Cardiac muscle cell (in vitro differentiated cells and primary cell): ENCODE measurements around the gene SEMA5B. TPM values are rescaled to one million over a fixed set of nuclear protein-coding genes. Genes with fewer than 3 reads are reported as not detected.

Source experiments
- DNase-seq, 2 donors: peaks; one replicate each; pipeline versions ENCODE4 v3.0.0 to v3.0.0-alpha.2; 2010 to 2017; ENCODE audit warnings: low read depth in 1 of 2, low spot score in 1 of 2
- H3K27ac ChIP-seq: fragments of 200-600 bp; sonication (generic); 2 replicates; pipeline ENCODE4 v1.5.1; 2016
- H3K27me3 ChIP-seq: fragments of 200-600 bp; sonication (generic); 2 replicates; pipeline ENCODE4 v1.6.0; 2016; ENCODE audit warnings: control low read depth
- H3K36me3 ChIP-seq: fragments of 200-600 bp; sonication (generic); 2 replicates; pipeline ENCODE4 v1.5.1; 2016; ENCODE audit warnings: control low read depth
- H3K4me1 ChIP-seq: fragments of 200-600 bp; sonication (generic); 2 replicates; pipeline ENCODE4 v1.8.1; 2017; ENCODE audit warnings: low read depth, mild to moderate bottlenecking, mixed run types
- H3K4me3 ChIP-seq: fragments of 200-600 bp; sonication (generic); 2 replicates; pipeline ENCODE4 v1.5.1; 2016; ENCODE audit warnings: mild to moderate bottlenecking
- H3K9me3 ChIP-seq: fragments of 200-600 bp; sonication (generic); 2 replicates; pipeline ENCODE4 v1.5.1; 2017; ENCODE audit warnings: low read depth, mild to moderate bottlenecking, control low read depth
- polyA plus RNA-seq: library from polyadenylated mRNA; unstranded; fragments of >200 nt; fragmentation: Nextera tagmentation; extraction: Ambion mirVana; gene quantifications from 2 replicates; pipeline ENCODE4 v1.2.1, GENCODE V29; 2016
- total RNA-seq: library from RNA; depleted of rRNA; stranded (reverse); fragments of >200 nt; gene quantifications from 2 replicates; pipeline ENCODE4 v1.2.3, GENCODE V29; 2016
- TF ChIP-seq, protein P1 (sequence below): IDR thresholded peaks from 2 replicates; pipeline ENCODE4 v1.5.1; 2012; ENCODE audit warnings: low read depth, mild to moderate bottlenecking, low read length

The SEMA5B gene
- total and polyA plus RNA-seq, 2 experiments from 2014 or later, result 2.3 to 4.4 TPM

DNA sequence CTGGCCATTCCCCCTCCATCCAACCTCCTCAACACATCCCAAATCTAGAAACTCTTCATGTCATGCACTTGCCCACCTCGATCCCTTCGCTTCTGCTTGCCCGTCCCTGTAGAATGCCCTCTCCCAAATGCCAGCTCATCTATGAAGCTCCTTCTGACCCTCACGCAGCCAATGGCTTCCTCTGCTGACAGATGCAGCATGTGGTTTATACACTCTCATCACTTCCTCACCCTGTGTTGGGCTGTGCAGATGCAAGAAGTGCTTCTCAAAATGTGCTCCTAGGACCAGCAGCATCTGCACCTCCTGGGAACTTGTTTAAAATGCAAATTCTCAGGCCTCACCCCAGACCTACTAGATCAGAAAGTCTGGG lies 51.7 kb downstream of the SEMA5B start:
- H3K27ac ChIP-seq, result no peak overlapping the region
- no peak overlapping the region for H3K4me3 ChIP-seq
- H3K4me1 ChIP-seq, result peaks cover 24% of the 10 kb centered on the region
- no peaks in the 10 kb centered on the region for H3K27me3 ChIP-seq
- DNase-seq, result no peak
- no peaks in the 10 kb centered on the region for H3K9me3 ChIP-seq
- no peaks in the 10 kb centered on the region for H3K36me3 ChIP-seq
- TF ChIP-seq, protein P1, sequence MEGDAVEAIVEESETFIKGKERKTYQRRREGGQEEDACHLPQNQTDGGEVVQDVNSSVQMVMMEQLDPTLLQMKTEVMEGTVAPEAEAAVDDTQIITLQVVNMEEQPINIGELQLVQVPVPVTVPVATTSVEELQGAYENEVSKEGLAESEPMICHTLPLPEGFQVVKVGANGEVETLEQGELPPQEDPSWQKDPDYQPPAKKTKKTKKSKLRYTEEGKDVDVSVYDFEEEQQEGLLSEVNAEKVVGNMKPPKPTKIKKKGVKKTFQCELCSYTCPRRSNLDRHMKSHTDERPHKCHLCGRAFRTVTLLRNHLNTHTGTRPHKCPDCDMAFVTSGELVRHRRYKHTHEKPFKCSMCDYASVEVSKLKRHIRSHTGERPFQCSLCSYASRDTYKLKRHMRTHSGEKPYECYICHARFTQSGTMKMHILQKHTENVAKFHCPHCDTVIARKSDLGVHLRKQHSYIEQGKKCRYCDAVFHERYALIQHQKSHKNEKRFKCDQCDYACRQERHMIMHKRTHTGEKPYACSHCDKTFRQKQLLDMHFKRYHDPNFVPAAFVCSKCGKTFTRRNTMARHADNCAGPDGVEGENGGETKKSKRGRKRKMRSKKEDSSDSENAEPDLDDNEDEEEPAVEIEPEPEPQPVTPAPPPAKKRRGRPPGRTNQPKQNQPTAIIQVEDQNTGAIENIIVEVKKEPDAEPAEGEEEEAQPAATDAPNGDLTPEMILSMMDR, result no peak

DNA sequence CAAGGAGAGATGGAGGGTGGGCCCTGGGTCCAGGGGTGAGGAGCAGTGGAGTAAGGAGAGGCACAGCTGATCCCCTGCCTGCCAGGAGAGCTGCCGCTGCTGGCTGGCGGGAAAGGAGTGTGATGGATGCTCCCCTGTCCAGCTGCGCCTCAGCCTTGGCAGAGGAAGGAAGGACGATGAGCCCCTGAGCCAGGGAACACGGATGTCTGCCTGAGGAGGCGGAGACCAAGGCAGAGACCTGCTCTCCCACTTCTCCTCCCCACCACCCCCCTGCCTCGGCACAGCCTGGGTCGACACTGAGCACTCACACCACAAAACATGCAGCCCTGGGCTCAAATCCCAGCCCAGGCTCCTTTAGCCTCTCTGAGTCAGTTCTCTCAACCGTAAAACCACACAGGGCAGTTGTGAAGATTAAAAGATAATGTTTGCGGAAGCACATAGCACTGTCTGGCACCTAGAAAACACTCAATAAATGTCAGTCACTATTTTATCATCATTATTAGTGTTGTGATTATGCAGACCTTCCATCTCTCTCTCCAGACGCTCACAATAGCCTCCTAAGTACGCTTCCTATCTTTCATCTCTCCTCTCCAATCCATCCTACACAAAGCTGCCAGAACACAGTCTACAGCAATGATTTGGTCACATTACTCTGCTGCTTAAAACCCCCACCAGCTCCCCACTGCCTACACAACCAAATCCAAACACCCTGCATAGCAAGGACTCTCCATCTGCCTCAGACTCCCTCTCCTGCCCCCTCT lies 52.2 kb downstream of the SEMA5B start:
- no peak overlapping the region for H3K4me3 ChIP-seq
- H3K27ac ChIP-seq, result peak overlapping the region; percentile 36
- H3K36me3 ChIP-seq, result no peaks in the 10 kb centered on the region
- peak; percentile 9 to 53 for DNase-seq
- peaks cover 24% of the 10 kb centered on the region for H3K4me1 ChIP-seq
- H3K27me3 ChIP-seq, result no peaks in the 10 kb centered on the region
- no peaks in the 10 kb centered on the region for H3K9me3 ChIP-seq
- TF ChIP-seq, protein P1, result no peak

DNA sequence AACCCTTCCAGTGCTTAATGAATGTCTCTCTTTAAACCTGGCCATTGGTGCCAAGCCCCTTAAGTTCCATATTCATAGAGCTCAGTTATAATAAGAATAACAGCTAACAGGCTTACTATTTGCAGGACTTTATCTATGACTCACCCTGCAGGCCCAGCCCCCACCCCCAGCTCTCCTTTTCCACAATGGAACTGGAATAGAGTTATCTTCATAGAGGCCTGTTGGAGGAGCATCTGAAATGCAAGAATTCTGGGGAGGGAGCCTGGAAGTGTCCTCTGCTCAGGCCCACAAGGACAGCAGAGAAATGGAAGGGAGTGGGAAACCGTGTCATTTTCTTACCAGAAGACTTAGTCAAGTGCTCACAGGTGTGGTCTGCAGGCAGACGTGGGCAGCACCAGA lies 52.8 kb downstream of the SEMA5B start:
- H3K36me3 ChIP-seq, result no peaks in the 10 kb centered on the region
- H3K9me3 ChIP-seq, result no peaks in the 10 kb centered on the region
- H3K27ac ChIP-seq, result no peak overlapping the region
- DNase-seq, result peak in 1 of 2 donors; percentile 73
- H3K4me3 ChIP-seq, result no peak overlapping the region
- H3K27me3 ChIP-seq, result no peaks in the 10 kb centered on the region
- peaks cover 24% of the 10 kb centered on the region for H3K4me1 ChIP-seq
- TF ChIP-seq, protein P1, result no peak

DNA sequence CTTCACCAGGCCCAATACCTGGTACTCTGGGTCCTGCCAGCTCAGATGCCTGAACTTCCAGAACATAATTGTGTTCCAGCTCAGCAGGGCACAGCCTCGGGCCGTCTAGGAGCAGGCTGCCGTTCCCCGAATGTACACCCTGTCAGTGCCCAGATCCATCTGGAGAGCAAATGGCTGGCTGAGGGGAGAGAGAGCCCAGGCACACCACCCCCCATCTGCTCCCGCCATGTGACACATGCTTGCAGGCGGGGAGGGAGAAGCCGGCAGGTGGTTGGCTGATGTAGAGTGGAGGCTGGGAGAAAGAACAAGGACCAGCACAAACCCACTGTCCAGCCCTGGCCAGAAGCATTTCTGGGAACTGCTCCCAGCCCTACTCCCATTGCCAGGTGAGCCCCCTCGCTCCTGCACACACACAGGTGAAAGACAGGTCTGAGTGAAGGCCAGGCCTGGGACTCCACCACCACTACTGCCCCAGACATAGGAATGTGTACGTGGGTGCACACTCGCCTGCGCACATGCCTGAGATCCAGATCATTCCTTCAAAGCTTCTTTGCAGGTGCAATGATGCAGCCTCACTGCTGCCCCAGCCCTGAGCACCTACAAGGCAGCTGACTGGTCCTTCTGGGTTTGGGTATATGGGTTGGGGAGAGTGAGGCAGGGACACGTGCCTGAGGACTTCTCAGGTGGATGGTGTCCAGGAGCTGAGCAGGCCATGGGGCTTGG lies 53.5 kb downstream of the SEMA5B start:
- Histone ChIP-seq H3K36me3 (no peaks in the 10 kb centered on the region), H3K27ac (no peak overlapping the region), H3K4me1 (peaks cover 24% of the 10 kb centered on the region), H3K27me3 (no peaks in the 10 kb centered on the region), H3K9me3 (no peaks in the 10 kb centered on the region), H3K4me3 (no peak overlapping the region)
- TF ChIP-seq, protein P1, result no peak
- DNase-seq, result no peak

DNA sequence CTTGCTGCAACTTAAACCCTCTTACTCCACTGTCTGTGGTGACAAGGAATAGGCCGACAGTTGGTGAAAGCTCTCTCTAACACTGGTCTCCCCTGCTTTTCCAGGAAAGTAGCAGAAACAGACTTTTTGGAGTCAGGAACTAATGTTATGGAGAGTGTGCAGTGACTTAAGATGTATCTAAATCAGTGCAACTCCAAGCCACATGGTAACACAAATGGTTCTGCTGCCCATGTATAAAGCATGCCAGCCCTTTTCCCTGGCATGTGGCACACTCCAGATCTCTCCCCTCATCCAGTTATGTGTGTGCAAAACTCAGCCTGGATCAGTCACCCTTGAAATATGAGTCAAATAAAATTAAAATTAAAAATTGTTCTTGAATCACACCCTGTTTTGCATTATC lies 55.4 kb downstream of the SEMA5B start:
- no peak for DNase-seq
- Histone ChIP-seq H3K4me3 (no peak overlapping the region), H3K9me3 (no peaks in the 10 kb centered on the region), H3K36me3 (no peaks in the 10 kb centered on the region), H3K27ac (no peak overlapping the region), H3K27me3 (no peaks in the 10 kb centered on the region), H3K4me1 (peaks cover 15% of the 10 kb centered on the region)
- TF ChIP-seq, protein P1, result no peak
